GM21515 (cell line): Measurements from ENCODE around the gene OSM.
A peak's percentile ranks its signal among the peaks of the same experiment; 100 is the strongest.

Experiments used
- ATAC-seq: cut with Tn5 transposase; IDR thresholded peaks from one replicate; pipeline ENCODE4 v1.9.1; 2021; ENCODE audit not compliant: unreplicated experiment

Gene OSM

GRCh38 chr22:30297991-30298701 lies 31.5 kb upstream of the OSM start:
- ATAC-seq: no peak

DNA sequence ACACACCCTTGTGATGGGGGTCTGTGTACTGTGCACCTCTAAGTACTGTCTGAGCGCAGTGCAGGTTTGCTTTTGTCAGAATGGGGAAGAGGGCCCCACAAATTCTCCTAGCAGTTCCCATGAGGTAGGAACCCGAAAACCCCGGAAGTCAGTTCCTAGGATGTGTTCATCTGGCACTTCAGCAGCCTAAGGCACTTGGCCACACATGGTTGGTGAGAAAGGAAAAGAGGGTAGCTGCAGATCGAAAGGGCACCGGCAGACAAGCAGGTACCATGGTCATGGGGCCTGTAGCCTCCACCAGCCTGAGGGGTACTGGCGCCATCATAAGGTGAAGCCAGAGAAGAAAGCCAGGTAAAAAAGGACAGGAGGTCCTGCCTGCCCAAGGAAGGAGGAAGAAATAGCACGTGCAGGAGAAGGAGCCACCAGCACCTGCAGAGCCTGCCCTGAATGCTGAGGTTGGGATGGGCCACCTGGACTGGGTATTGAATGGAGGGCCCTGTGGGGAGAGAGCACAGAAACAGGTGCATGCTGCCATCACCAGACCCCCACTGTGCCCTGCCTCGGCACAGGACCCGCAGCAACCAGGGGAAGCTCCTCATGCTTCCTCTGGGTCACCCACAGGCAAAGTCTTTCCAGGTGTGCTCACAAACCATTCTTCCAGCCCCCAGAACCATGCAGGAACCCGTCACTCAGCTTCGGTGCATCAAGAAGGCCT lies 30.8 kb upstream of the OSM start:
- no peak for ATAC-seq

- ATAC-seq: no peak
Measured at GRCh38 chr22:30296833-30297232, 30.2 kb upstream of the OSM start.

GRCh38 chr22:30296324-30296723 lies 29.7 kb upstream of the OSM start:
- no peak for ATAC-seq

- ATAC-seq: no peak
Measured at GRCh38 chr22:30295576-30295975, 28.9 kb upstream of the OSM start.

- ATAC-seq: no peak
Measured at GRCh38 chr22:30294830-30295229, 28.2 kb upstream of the OSM start.

- ATAC-seq: no peak
Measured at GRCh38 chr22:30294066-30294465, 27.4 kb upstream of the OSM start.

- ATAC-seq: no peak
Measured at GRCh38 chr22:30293026-30293425, 26.4 kb upstream of the OSM start.

DNA sequence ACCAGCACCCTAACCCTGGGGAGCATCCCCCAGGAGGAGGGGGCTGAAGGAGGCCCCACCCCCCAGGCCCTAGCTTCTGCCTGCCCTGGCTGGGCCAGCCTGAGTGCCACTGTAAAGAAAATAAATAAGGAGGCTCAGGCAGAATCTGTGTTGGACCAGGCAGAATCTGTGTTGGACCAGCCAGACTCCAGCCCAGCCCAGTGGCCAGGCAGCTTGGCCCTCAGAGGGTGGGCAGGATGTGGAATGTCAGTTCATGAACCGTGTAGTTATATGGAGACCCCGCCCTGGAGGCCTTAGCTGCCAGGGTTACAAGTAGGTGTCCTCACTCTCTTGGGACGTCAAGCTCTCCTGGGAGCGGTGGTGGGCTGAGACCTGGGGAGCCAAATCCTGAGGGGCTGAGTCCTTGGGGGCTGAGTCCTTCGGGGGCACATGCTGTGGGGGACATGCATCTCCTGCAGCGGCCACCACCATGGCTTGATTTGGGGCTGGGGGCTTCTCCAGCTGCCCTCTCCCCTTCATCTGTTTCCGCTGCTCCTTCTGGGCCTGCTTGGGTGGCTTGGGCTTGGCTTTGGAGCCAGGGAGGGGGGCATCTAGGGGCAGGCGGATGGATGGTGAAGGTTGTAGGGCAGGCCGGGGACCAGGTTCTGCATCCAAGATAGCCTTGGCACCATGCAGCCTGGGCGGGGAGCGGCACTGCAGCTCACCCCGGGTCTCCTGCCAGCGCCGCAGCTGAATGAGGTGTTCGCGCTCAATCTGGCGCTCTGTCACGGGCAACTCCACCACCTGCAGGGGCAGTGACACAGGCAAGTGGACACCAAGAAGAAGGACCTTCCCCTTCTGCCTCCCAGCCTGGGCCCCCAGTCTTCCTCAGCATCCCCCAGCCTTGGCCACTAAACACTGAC lies 25.7 kb upstream of the OSM start:
- ATAC-seq: no peak

DNA sequence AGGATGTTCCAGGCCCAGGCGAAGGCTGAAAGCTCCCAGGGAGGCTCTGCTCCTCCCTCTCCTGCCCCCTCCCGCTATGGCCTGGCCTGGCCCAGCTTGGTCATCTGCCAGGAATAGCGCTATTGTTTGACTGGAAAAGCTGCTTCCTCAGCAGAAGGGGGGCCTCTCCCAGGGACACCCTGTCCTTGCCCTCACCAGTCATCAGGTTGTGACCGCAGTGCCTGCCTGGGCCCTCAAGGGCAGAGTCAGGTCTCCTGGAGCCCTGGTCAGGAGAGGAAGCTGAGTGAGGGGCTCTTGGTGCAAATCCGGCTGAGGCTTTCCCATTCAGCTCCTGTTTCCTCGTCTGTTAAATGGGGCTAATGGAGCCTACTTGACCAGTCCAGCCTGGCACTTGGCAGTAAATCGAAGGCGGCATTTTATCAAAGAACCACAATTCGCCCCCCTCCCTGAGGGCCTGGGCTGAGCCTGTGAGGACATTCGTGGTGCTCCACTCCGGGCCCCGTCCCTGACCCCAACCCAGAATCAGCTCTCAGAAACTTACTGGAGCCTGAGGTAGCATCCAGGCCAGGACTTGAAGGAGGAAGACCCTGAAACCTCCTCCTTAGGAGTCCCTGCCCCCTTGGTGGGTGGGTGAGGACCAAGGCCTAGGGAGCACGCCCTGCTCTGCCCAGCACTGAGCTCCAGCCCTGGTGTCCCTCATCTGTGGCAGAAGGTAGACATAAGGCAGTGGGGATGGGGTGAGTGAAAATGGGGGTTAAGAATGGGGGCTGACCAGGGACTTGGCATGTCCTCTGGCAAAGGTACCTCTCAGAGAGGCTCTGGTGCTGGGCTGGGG lies 24.6 kb upstream of the OSM start:
- ATAC-seq: no peak

DNA sequence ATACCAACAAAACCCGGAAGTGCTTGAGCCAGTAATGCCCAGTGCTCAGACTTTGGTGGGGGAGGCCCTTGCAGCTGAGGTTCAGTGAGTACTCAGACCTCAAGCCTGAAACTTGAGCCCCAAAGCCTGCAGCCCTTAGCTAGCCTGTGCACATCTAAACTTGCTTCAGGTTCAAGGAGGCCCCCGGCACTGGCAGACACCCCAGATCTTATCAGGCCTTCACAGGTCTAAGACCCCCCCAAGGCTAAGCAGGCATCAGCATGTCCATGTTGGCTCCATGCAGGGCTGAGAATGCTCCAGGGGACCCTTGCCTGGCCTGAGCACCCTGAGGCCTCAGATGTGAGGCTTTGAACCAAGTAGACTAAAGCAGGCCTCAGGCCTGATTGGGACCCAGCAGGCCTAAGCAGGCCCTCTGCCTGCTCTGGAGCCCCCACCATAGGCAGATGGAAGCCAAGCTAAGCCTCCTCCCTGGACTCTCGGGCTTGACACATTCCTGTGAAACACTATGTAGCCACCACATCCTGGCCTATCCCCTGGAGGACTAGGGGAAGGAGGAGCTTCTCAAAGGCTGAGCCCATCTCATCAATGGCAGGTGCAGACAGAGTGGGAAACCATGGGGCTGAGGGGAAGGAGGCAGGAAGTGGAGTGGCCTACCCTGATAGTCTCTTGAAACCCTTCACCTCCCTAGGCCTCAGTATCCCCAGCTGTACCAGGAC lies 23.8 kb upstream of the OSM start:
- ATAC-seq: peak; percentile 4

GRCh38 chr22:30289980-30290313 lies 23.3 kb upstream of the OSM start:
- no peak for ATAC-seq

DNA sequence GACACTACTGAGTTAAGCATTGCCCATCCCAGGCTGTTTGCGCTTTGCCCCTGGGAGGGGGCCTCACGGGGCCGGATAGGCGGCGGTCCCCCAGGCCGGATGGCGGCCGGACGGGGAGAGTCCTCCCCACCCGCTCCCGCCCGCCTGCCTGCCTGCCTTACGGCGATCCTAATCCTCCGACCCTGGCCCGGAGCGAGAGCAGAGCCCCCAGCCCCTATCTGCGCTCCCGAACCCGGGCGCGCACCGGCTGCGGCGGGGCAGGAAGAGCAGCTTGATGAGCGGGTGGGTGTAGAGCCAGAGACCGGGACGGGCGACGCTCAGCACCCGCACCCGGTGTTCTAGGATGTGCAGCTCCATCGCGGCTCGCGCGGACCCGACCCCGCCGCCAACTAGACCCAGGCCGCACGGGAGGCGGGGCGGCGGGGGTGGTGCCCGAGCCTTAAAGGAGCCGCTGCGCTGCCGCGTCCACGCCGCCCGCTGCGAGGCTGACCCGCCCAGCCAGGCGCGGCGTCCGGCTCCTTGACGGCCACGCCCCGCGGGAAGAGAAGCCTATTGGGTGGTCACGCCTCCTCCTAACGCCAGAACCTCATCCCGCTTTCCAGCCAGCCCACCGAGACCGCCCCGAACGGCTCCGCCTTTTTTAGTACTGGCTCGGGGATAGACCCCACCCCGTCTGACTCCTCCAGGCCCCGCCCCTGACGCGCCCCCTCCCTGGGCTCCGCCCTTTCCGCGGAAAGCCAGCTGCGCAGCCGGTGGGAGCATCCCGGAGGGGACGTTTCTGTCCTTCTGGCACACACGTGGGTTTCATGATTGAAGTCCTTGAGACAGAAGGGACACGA lies 22.7 kb upstream of the OSM start, which contains the start of gene CASTOR1:
Gene CASTOR1, minus strand, starts transcription at position 365 of the 839 bp plus-strand sequence. Its CDS starts 8 bp downstream, at position 357.
- peak; percentile 54 for ATAC-seq

GRCh38 chr22:30288419-30289140 lies 21.9 kb upstream of the OSM start:
- no peak for ATAC-seq

DNA sequence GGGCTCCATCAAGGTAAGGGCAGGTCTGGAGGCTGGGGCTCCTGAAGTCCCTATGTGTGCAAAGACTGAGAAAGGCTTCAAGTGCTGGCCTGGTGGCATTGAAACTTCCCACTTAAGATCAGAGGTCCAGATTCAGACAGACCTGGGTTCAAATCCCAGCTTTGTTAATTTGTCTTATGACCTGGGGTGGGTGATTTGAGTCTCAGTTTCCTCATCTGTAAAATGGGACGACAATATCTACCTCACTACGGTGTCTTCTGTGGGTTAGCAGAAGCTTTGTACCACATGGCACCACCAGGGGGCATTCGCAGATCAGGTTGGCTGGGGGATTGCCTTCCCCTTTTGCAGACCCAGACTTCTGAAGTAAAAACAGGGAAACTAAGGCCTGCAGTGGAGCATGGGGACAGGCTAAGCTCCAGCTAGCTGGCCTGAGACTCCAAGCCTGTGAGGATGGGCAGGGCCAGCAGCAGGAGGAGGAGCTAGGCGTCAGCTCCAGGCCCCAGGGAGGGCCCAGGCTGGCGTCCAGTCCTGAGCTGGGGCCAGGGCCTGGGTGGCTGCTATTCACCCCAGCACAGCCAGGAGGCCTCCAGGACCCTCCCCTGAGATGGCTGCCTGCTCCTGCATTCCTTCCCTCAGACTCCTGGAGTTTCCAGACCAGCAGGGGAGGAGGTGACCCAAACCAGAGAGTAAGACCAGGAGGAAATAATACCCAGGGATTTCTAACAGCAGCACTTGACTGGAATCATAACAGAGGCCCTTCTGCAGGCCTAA lies 21.2 kb upstream of the OSM start:
- no peak for ATAC-seq

DNA sequence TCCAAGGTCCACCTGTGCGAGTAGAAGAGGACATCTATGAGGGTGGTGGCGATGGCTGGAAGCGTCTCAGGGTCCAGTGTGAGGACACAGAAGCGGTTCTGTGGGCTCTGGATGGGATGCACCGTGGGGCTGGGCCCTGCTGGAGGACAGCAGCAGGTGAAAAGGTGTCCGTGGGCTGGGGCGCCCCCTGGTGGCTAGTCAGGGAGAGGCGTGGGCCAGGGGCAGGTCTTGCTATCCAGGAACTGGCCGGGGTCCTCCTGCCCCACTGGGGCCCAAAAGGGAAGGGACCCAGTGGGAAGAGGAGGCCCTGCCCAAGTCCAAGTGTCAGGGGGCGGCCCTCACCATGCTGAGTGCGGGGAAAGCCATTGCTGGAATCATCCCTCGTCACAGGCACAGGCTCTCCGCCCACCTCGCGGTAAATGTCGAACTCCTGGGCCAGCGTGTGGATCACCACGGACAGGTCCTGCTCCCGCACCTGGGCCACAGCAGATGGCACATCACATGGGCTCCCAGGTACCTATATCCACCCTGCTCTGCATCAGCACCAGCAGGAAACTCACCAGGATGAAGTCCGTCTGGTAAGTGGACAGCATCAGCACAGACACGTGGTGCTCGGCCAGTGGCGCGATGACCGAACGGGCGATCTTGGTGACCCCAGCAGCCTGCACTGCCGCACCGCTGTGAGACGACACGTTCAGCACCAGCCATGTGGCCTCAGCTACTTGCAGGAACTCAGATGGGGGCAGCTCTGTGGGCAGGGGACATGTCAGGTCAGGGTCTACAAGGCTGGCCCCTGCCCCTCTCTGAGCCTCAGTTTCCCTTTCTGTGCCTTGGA lies 20.4 kb upstream of the OSM start:
- ATAC-seq: no peak

- ATAC-seq: no peak
Measured at GRCh38 chr22:30286331-30286730, 19.7 kb upstream of the OSM start.
